ENCODE measurements around the gene ADARB1. TPM values are rescaled to one million over a fixed set of nuclear protein-coding genes. Genes with fewer than 3 reads are reported as not detected.

ADARB1 gene
- total and polyA plus RNA-seq, 2 experiments from 2014 or later, result 4.8 to 14.8 TPM

GRCh38 chr21:45085700-45086099, 11.3 kb downstream of the ADARB1 start:
- H3K4me3 Mint-ChIP-seq, result no peak overlapping the region
- H3K27ac Mint-ChIP-seq, result no peak overlapping the region
- H3K4me2 ChIP-seq, result no peak overlapping the region
- no peak for TF ChIP-seq REST (IDR thresholded peaks at IDR 0.05; ENCODE audit: unreplicated experiment)
- no peak for TF ChIP-seq JUNB (IDR thresholded peaks at IDR 0.05; ENCODE audit: unreplicated experiment)
- TF ChIP-seq ZNF114 (CRISPR knock-in tag; IDR thresholded peaks at IDR 0.05), result no peak
- TF ChIP-seq NANOG (IDR thresholded peaks at IDR 0.05; ENCODE audit: borderline replicate concordance), result no peak
- TF ChIP-seq ZNF331 (CRISPR knock-in tag; IDR thresholded peaks at IDR 0.05; ENCODE audit: low read depth), result no peak
- TF ChIP-seq CTCF (conservative IDR thresholded peaks at IDR 0.05; ENCODE audit: low read depth in 2 of 2), result no peak
- TF ChIP-seq ETS1 (IDR thresholded peaks at IDR 0.05), result no peak
- no peak for TF ChIP-seq POLR2AphosphoS5 (IDR thresholded peaks at IDR 0.05; ENCODE audit: low read depth)
- TF ChIP-seq CREB1 (CRISPR knock-in tag; IDR thresholded peaks at IDR 0.05; ENCODE audit: low read depth), result no peak
- TF ChIP-seq STAT1 (IDR thresholded peaks at IDR 0.05; ENCODE audit: unreplicated experiment), result no peak
- no peak for TF ChIP-seq EZH2phosphoT487 (IDR thresholded peaks at IDR 0.05; ENCODE audit: unreplicated experiment)
- no peak for TF ChIP-seq EZH2 (IDR thresholded peaks at IDR 0.05; ENCODE audit: low read depth, unreplicated experiment)
- TF ChIP-seq ZNF462 (CRISPR knock-in tag; IDR thresholded peaks at IDR 0.05), result no peak
- H3K27me3 Mint-ChIP-seq (ENCODE audit: insufficient read depth, low read depth, poor library complexity), result peaks cover 3% of the 10 kb centered on the region
- H2AFZ ChIP-seq, result no peak overlapping the region
- no peaks in the 10 kb centered on the region for H3K27me3 ChIP-seq (ENCODE audit: insufficient read depth)
- ATAC-seq (no peak), DNase-seq (ENCODE audit: low spot score) (no peak)
- H3K79me2 ChIP-seq (replicated peaks; ENCODE audit: insufficient read depth), result peaks cover 8% of the 10 kb centered on the region
- no peaks in the 10 kb centered on the region for H3K36me3 Mint-ChIP-seq (ENCODE audit: low read depth)
- H3K36me3 ChIP-seq (ENCODE audit: insufficient read depth), result no peaks in the 10 kb centered on the region
- H3K27ac ChIP-seq (ENCODE audit: low read depth), result no peak overlapping the region
- H3K4me3 ChIP-seq, result no peak overlapping the region
- no peaks in the 10 kb centered on the region for H3K9me3 Mint-ChIP-seq
- H3K9me2 ChIP-seq (ENCODE audit: insufficient read depth), result no peaks in the 10 kb centered on the region
- no peaks in the 10 kb centered on the region for H3F3A ChIP-seq (replicated peaks; ENCODE audit: low read depth)
- no peaks in the 10 kb centered on the region for H3K4me1 ChIP-seq (ENCODE audit: insufficient read depth)
- peaks cover 3% of the 10 kb centered on the region for H4K20me1 ChIP-seq (replicated peaks; ENCODE audit: insufficient read depth)
- H3K4me1 Mint-ChIP-seq, result peaks cover 5% of the 10 kb centered on the region
